ENCODE data around the gene GRID2. TPM values are rescaled to one million over a fixed set of nuclear protein-coding genes. Genes with fewer than 3 reads are reported as not detected.

Gene GRID2
- polyA plus RNA-seq, 3 donors from 2014 or later = not detected

GRCh38 chr4:93178279-93178678 is 874.5 kb downstream of the GRID2 start:
- Mint-ChIP-seq H3K27me3 (ENCODE audit: low read depth in 3 of 3) (peaks cover 0 to 1% (median 0%) of the 10 kb centered on the region in 3 donors), H3K9me3 (peaks cover 11 to 52% (median 19%) of the 10 kb centered on the region in 6 donors), H3K27ac (no peak overlapping the region), H3K36me3 (peaks cover 0 to 2% (median 0%) of the 10 kb centered on the region in 3 donors), H3K4me1 (no peaks in the 10 kb centered on the region), H3K4me3 (no peak overlapping the region)
- no peak for DNase-seq

GRCh38 chr4:93179044-93179443 is 875.3 kb downstream of the GRID2 start:
- H3K9me3 Mint-ChIP-seq = peaks cover 9 to 57% (median 21%) of the 10 kb centered on the region in 6 donors
- no peak overlapping the region for H3K4me3 Mint-ChIP-seq
- no peak overlapping the region for H3K27ac Mint-ChIP-seq

GRCh38 chr4:93182722-93183121 is 879.0 kb downstream of the GRID2 start:
- H3K4me1 Mint-ChIP-seq = no peaks in the 10 kb centered on the region
- H3K27me3 Mint-ChIP-seq (ENCODE audit: low read depth in 3 of 3) = no peaks in the 10 kb centered on the region
- peaks cover 0 to 4% (median 0%) of the 10 kb centered on the region in 3 donors for H3K36me3 Mint-ChIP-seq
- no peak for DNase-seq
- no peak overlapping the region for H3K4me3 Mint-ChIP-seq
- peaks cover 10 to 47% (median 20%) of the 10 kb centered on the region in 6 donors for H3K9me3 Mint-ChIP-seq
- H3K27ac Mint-ChIP-seq = no peak overlapping the region

More at GRCh38 chr4:93179044-93179443, 875.3 kb downstream of the GRID2 start:
- peaks cover 0 to 1% (median 0%) of the 10 kb centered on the region in 3 donors for H3K27me3 Mint-ChIP-seq (ENCODE audit: low read depth in 3 of 3)
- H3K36me3 Mint-ChIP-seq = peaks cover 0 to 4% (median 0%) of the 10 kb centered on the region in 3 donors
- no peak for DNase-seq
- H3K4me1 Mint-ChIP-seq = no peaks in the 10 kb centered on the region

- H3K9me3 Mint-ChIP-seq = peaks cover 8 to 44% (median 21%) of the 10 kb centered on the region in 6 donors
- DNase-seq = no peak
- H3K4me3 Mint-ChIP-seq = no peak overlapping the region
- no peaks in the 10 kb centered on the region for H3K27me3 Mint-ChIP-seq (ENCODE audit: low read depth in 3 of 3)
- peaks cover 0 to 4% (median 0%) of the 10 kb centered on the region in 3 donors for H3K36me3 Mint-ChIP-seq
- H3K27ac Mint-ChIP-seq = no peak overlapping the region
- no peaks in the 10 kb centered on the region for H3K4me1 Mint-ChIP-seq
These were observed 879.8 kb downstream of the GRID2 start for GRCh38 chr4:93183576-93183975.

GRCh38 chr4:93184053-93184452 is 880.3 kb downstream of the GRID2 start:
- Mint-ChIP-seq H3K4me3 (no peak overlapping the region), H3K9me3 (peaks cover 8 to 44% (median 24%) of the 10 kb centered on the region in 6 donors), H3K27ac (no peak overlapping the region), H3K36me3 (peaks cover 0 to 4% (median 0%) of the 10 kb centered on the region in 3 donors), H3K27me3 (ENCODE audit: low read depth in 3 of 3) (no peaks in the 10 kb centered on the region), H3K4me1 (no peaks in the 10 kb centered on the region)
- DNase-seq = no peak

- Mint-ChIP-seq H3K4me1 (no peaks in the 10 kb centered on the region), H3K9me3 (peaks cover 6 to 31% (median 22%) of the 10 kb centered on the region in 6 donors), H3K36me3 (peaks cover 0 to 4% (median 0%) of the 10 kb centered on the region in 3 donors), H3K4me3 (no peak overlapping the region), H3K27me3 (ENCODE audit: low read depth in 3 of 3) (no peaks in the 10 kb centered on the region), H3K27ac (no peak overlapping the region)
- no peak for DNase-seq
These were observed 883.1 kb downstream of the GRID2 start for GRCh38 chr4:93186846-93187245.

GRCh38 chr4:93187466-93187865 is 883.7 kb downstream of the GRID2 start:
- Mint-ChIP-seq H3K36me3 (peaks cover 0 to 4% (median 0%) of the 10 kb centered on the region in 3 donors), H3K27ac (no peak overlapping the region), H3K9me3 (peaks cover 7 to 34% (median 25%) of the 10 kb centered on the region in 6 donors), H3K4me3 (no peak overlapping the region), H3K27me3 (ENCODE audit: low read depth in 3 of 3) (no peaks in the 10 kb centered on the region), H3K4me1 (no peaks in the 10 kb centered on the region)
- DNase-seq = no peak

- Mint-ChIP-seq H3K36me3 (peaks cover 0 to 4% (median 0%) of the 10 kb centered on the region in 3 donors), H3K27ac (no peak overlapping the region), H3K27me3 (ENCODE audit: low read depth in 3 of 3) (no peaks in the 10 kb centered on the region), H3K9me3 (peaks cover 7 to 34% (median 27%) of the 10 kb centered on the region in 6 donors), H3K4me3 (no peak overlapping the region), H3K4me1 (no peaks in the 10 kb centered on the region)
- DNase-seq = no peak
These were observed 884.1 kb downstream of the GRID2 start for GRCh38 chr4:93187892-93188291.

GRCh38 chr4:93199492-93199891 is 895.7 kb downstream of the GRID2 start:
- Mint-ChIP-seq H3K36me3 (peaks cover 0 to 5% (median 0%) of the 10 kb centered on the region in 3 donors), H3K27ac (no peak overlapping the region), H3K4me3 (no peak overlapping the region), H3K4me1 (no peaks in the 10 kb centered on the region), H3K9me3 (peaks cover 7 to 25% (median 11%) of the 10 kb centered on the region in 6 donors), H3K27me3 (ENCODE audit: low read depth in 3 of 3) (peaks cover 0 to 2% (median 0%) of the 10 kb centered on the region in 3 donors)
- no peak for DNase-seq

- H3K4me3 Mint-ChIP-seq = no peak overlapping the region
- no peak overlapping the region for H3K27ac Mint-ChIP-seq
- no peaks in the 10 kb centered on the region for H3K36me3 Mint-ChIP-seq
- H3K4me1 Mint-ChIP-seq = no peaks in the 10 kb centered on the region
- no peak for DNase-seq
- peaks cover 0 to 2% (median 0%) of the 10 kb centered on the region in 3 donors for H3K27me3 Mint-ChIP-seq (ENCODE audit: low read depth in 3 of 3)
- H3K9me3 Mint-ChIP-seq = peaks cover 0 to 20% (median 6%) of the 10 kb centered on the region in 6 donors
These were observed 897.8 kb downstream of the GRID2 start for GRCh38 chr4:93201471-93202096.

GRCh38 chr4:93203708-93204107 is 899.9 kb downstream of the GRID2 start:
- no peak overlapping the region for H3K27ac Mint-ChIP-seq
- no peaks in the 10 kb centered on the region for H3K27me3 Mint-ChIP-seq (ENCODE audit: low read depth in 3 of 3)
- no peak overlapping the region for H3K4me3 Mint-ChIP-seq
- no peak for DNase-seq
- H3K9me3 Mint-ChIP-seq = peaks cover 2 to 17% (median 8%) of the 10 kb centered on the region in 6 donors
- no peaks in the 10 kb centered on the region for H3K36me3 Mint-ChIP-seq
- H3K4me1 Mint-ChIP-seq = no peaks in the 10 kb centered on the region

GRCh38 chr4:93212250-93212649 is 908.5 kb downstream of the GRID2 start:
- H3K4me3 Mint-ChIP-seq = no peak overlapping the region
- H3K27ac Mint-ChIP-seq = no peak overlapping the region
- no peak for DNase-seq
- H3K4me1 Mint-ChIP-seq = no peaks in the 10 kb centered on the region
- H3K9me3 Mint-ChIP-seq = peaks cover 2 to 24% (median 18%) of the 10 kb centered on the region in 6 donors
- H3K27me3 Mint-ChIP-seq (ENCODE audit: low read depth in 3 of 3) = peaks cover 0 to 1% (median 0%) of the 10 kb centered on the region in 3 donors
- H3K36me3 Mint-ChIP-seq = no peaks in the 10 kb centered on the region

GRCh38 chr4:93216646-93217045 is 912.9 kb downstream of the GRID2 start:
- Mint-ChIP-seq H3K27ac (no peak overlapping the region), H3K4me1 (no peaks in the 10 kb centered on the region), H3K4me3 (no peak overlapping the region), H3K36me3 (no peaks in the 10 kb centered on the region), H3K27me3 (ENCODE audit: low read depth in 3 of 3) (no peaks in the 10 kb centered on the region), H3K9me3 (peaks cover 5 to 38% (median 23%) of the 10 kb centered on the region in 6 donors)
- DNase-seq = no peak

- no peak overlapping the region for H3K4me3 Mint-ChIP-seq
- H3K4me1 Mint-ChIP-seq = no peaks in the 10 kb centered on the region
- H3K27ac Mint-ChIP-seq = no peak overlapping the region
- no peak for DNase-seq
- H3K27me3 Mint-ChIP-seq (ENCODE audit: low read depth in 3 of 3) = no peaks in the 10 kb centered on the region
- H3K9me3 Mint-ChIP-seq = peaks cover 3 to 34% (median 21%) of the 10 kb centered on the region in 6 donors
- no peaks in the 10 kb centered on the region for H3K36me3 Mint-ChIP-seq
These were observed 913.7 kb downstream of the GRID2 start for GRCh38 chr4:93217431-93217830.

- Mint-ChIP-seq H3K4me1 (no peaks in the 10 kb centered on the region), H3K4me3 (no peak overlapping the region), H3K9me3 (peaks cover 8 to 54% (median 29%) of the 10 kb centered on the region in 6 donors), H3K27ac (no peak overlapping the region), H3K27me3 (ENCODE audit: low read depth in 3 of 3) (no peaks in the 10 kb centered on the region), H3K36me3 (no peaks in the 10 kb centered on the region)
- DNase-seq = no peak
These were observed 918.0 kb downstream of the GRID2 start for GRCh38 chr4:93221771-93222170.
